ENCODE results near the gene SP140.

Gene SP140

DNA sequence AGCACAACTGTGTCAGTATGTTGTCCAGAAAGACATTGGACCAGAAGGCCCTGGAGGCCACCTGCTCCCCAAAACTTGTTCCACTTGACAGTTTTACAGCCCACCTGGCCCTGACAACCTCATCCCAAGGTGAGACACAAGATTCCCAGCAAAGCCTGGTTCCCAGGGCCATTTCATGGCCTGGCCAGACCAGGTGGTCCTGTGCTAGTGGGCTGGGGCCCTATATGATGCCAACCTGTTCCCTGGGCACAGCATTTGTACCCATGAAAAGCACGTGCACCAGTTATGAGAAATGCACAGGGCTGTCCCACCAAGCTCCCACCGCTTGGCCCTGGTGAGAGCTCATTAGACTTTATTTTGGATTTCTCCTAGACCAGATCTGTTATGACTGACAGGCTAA is 95.5 kb downstream of the SP140 start:
- Histone ChIP-seq H3K14ac (ENCODE audit: low read length) (no peak overlapping the region), H4K12ac (ENCODE audit: low read depth, low read length) (no peak overlapping the region), H3K4ac (ENCODE audit: low read depth, low read length) (no peak overlapping the region), H3K27ac (ENCODE audit: low read depth, low read length) (no peak overlapping the region), H4K91ac (ENCODE audit: low read depth, low read length) (no peak overlapping the region), H3K9me3 (ENCODE audit: insufficient read depth, low read depth, low read length) (peaks cover 15% of the 10 kb centered on the region), H2AFZ (ENCODE audit: insufficient read depth, low read length, poor library complexity) (no peak overlapping the region), H3K4me2 (ENCODE audit: low read length) (no peak overlapping the region), H3K23ac (ENCODE audit: low read length) (no peak overlapping the region), H3K79me2 (ENCODE audit: control insufficient read depth, insufficient read depth, low read length, poor library complexity) (no peaks in the 10 kb centered on the region), H2BK120ac (ENCODE audit: insufficient read depth, low read length, poor library complexity) (no peak overlapping the region), H3K79me1 (ENCODE audit: low read length) (no peaks in the 10 kb centered on the region), H2BK5ac (ENCODE audit: low read depth, low read length, poor library complexity) (no peak overlapping the region), H3K4me1 (ENCODE audit: control insufficient read depth in 1 of 2, insufficient read depth in 2 of 2, low read length in 2 of 2) (no peaks in the 10 kb centered on the region), H4K8ac (ENCODE audit: low read depth, low read length) (no peak overlapping the region), H3K9ac (ENCODE audit: low read length) (no peak overlapping the region), H2BK12ac (ENCODE audit: low read length) (no peak overlapping the region), H2AK5ac (ENCODE audit: low read length) (no peak overlapping the region), H3K36me3 (ENCODE audit: control insufficient read depth in 1 of 2, insufficient read depth in 2 of 2, low read length in 2 of 2) (no peaks in the 10 kb centered on the region), H3K4me3 (ENCODE audit: low read depth, low read length) (no peak overlapping the region), H3K27me3 (ENCODE audit: insufficient read depth, low read length) (no peaks in the 10 kb centered on the region), H3K18ac (ENCODE audit: low read length) (no peak overlapping the region)
- DNase-seq = no peak
- no CpG with 5 or more reads among the region's 2 CpGs for WGBS (ENCODE audit: extremely low coverage, insufficient coverage, insufficient read length)

DNA sequence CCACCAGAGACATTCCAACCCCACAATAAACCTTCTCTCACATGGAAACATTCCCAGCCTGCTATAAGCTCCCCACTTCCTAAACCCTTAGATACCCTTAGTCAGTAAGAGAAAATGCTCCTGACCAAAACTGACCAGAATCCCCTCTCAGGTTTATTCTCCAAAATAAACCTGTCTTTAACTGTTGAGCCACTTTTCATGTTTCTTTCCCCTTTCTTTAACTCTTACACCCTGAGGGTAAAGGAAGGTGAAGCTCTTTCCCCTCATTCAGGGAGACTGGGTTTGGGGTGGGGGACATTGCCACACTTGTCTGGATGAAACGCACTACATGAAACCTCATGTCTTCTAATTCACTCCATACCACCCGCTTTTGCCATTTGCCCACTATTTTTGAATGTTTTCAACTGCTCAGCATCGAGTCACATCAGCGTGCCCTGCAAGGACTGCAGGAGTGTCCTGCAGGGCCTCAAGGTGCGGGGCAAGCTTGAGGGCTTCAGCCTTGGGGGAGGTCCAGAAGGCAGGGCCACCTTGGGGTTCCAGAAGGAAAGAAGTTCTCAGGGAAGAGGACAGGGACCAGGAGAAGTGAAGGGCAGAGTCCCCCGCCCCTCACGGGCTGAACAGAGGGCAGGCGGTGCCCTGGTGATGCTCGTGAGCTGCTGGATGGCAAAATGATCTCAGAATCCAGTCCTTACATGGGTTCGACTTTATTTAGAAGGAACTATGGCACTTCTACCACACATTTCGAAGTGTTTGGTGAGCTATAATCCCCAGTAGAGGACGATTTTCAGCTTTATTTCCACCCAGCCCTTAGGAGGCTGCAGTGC is 97.2 kb downstream of the SP140 start:
- no CpG with 5 or more reads among the region's 12 CpGs for WGBS (ENCODE audit: extremely low coverage, insufficient coverage, insufficient read length)
- Histone ChIP-seq H3K36me3 (ENCODE audit: control insufficient read depth in 1 of 2, insufficient read depth in 2 of 2, low read length in 2 of 2) (no peaks in the 10 kb centered on the region), H3K9me3 (ENCODE audit: insufficient read depth, low read depth, low read length) (peaks cover 15% of the 10 kb centered on the region), H4K12ac (ENCODE audit: low read depth, low read length) (no peak overlapping the region), H3K79me2 (ENCODE audit: control insufficient read depth, insufficient read depth, low read length, poor library complexity) (no peaks in the 10 kb centered on the region), H2BK12ac (ENCODE audit: low read length) (no peak overlapping the region), H3K4me2 (ENCODE audit: low read length) (no peak overlapping the region), H2AFZ (ENCODE audit: insufficient read depth, low read length, poor library complexity) (no peak overlapping the region), H3K4me1 (ENCODE audit: control insufficient read depth in 1 of 2, insufficient read depth in 2 of 2, low read length in 2 of 2) (peaks cover 3 to 7% of the 10 kb centered on the region in 2 experiments), H3K79me1 (ENCODE audit: low read length) (peaks cover 2% of the 10 kb centered on the region), H3K9ac (ENCODE audit: low read length) (no peak overlapping the region), H3K4ac (ENCODE audit: low read depth, low read length) (no peak overlapping the region), H3K27me3 (ENCODE audit: insufficient read depth, low read length) (no peaks in the 10 kb centered on the region), H2AK5ac (ENCODE audit: low read length) (no peak overlapping the region), H3K23ac (ENCODE audit: low read length) (no peak overlapping the region), H3K14ac (ENCODE audit: low read length) (no peak overlapping the region), H4K91ac (ENCODE audit: low read depth, low read length) (no peak overlapping the region), H3K27ac (ENCODE audit: low read depth, low read length) (no peak overlapping the region), H2BK120ac (ENCODE audit: insufficient read depth, low read length, poor library complexity) (no peak overlapping the region), H2BK5ac (ENCODE audit: low read depth, low read length, poor library complexity) (no peak overlapping the region), H3K4me3 (ENCODE audit: low read depth, low read length) (no peak overlapping the region), H3K18ac (ENCODE audit: low read length) (no peak overlapping the region), H4K8ac (ENCODE audit: low read depth, low read length) (no peak overlapping the region)
- DNase-seq = no peak

DNA sequence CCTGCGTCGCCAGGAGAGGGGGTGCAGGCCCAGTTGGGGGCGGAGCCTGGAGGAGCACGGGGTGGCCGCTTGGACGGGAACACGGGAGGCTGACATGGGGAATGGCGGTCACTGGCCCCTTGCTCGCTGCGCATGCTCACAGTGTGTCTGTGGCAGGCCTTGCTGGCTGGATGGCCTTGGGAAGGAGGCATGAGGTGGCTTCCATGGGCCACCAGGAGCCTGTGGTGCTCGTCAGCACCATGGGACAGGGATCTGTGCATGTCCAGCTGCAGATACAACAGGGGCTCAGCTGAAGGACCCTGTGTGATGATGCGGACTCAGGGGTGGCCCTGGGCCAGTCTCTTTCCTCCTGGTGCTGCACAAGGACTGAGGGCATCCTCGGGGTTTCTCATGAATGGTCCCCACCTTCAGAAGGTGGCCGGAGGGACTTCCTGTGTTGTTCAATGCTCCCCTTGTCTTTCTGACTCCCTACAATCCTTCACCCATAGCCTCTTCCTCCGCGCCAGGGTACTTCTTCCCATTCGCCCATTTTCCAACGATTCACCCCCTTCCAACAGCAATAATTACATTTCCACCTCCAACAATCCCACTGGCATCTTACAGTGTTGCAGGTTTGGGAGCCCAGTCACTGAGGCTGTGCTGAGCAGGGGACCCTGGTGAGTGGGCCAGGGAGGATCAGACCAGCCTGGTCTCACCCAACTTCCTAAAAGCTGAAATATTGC is 98.0 kb downstream of the SP140 start:
- Histone ChIP-seq H3K27me3 (ENCODE audit: insufficient read depth, low read length) (no peaks in the 10 kb centered on the region), H2AK5ac (ENCODE audit: low read length) (no peak overlapping the region), H3K14ac (ENCODE audit: low read length) (no peak overlapping the region), H2BK5ac (ENCODE audit: low read depth, low read length, poor library complexity) (no peak overlapping the region), H3K9me3 (ENCODE audit: insufficient read depth, low read depth, low read length) (peaks cover 15% of the 10 kb centered on the region), H2BK12ac (ENCODE audit: low read length) (no peak overlapping the region), H3K9ac (ENCODE audit: low read length) (no peak overlapping the region), H4K12ac (ENCODE audit: low read depth, low read length) (no peak overlapping the region), H4K8ac (ENCODE audit: low read depth, low read length) (no peak overlapping the region), H4K91ac (ENCODE audit: low read depth, low read length) (no peak overlapping the region), H3K79me2 (ENCODE audit: control insufficient read depth, insufficient read depth, low read length, poor library complexity) (no peaks in the 10 kb centered on the region), H3K27ac (ENCODE audit: low read depth, low read length) (no peak overlapping the region), H3K4ac (ENCODE audit: low read depth, low read length) (no peak overlapping the region), H3K18ac (ENCODE audit: low read length) (no peak overlapping the region), H2AFZ (ENCODE audit: insufficient read depth, low read length, poor library complexity) (no peak overlapping the region), H3K4me3 (ENCODE audit: low read depth, low read length) (peak overlapping the region; percentile 8), H2BK120ac (ENCODE audit: insufficient read depth, low read length, poor library complexity) (no peak overlapping the region), H3K36me3 (ENCODE audit: control insufficient read depth in 1 of 2, insufficient read depth in 2 of 2, low read length in 2 of 2) (no peaks in the 10 kb centered on the region), H3K79me1 (ENCODE audit: low read length) (peaks cover 2% of the 10 kb centered on the region), H3K23ac (ENCODE audit: low read length) (no peak overlapping the region), H3K4me2 (ENCODE audit: low read length) (no peak overlapping the region), H3K4me1 (ENCODE audit: control insufficient read depth in 1 of 2, insufficient read depth in 2 of 2, low read length in 2 of 2) (peaks cover 3 to 7% of the 10 kb centered on the region in 2 experiments)
- no peak for DNase-seq
- 100% methylated on average over 4 of the region's 18 CpGs for WGBS (ENCODE audit: extremely low coverage, insufficient coverage, insufficient read length)

DNA sequence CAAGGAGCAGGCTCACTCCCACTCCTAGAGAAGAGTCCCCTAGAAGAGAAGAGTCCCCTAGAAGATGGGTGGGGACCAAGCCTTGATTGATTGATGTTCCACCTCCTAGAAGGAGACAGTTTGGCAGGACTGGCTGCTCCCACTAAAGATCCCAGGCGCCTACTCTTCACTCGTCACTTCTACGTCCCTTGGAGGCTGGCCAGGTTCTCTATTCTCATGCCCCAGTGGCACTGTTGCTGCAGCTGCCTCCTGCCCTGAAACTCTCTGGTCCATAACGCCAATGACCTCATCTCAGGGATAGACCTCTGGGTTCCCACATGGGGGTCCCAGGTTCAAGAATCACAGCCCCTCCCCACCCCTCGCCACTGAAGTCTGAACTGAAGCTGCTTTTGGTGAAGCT is 99.0 kb downstream of the SP140 start:
- Histone ChIP-seq H3K27ac (ENCODE audit: low read depth, low read length) (no peak overlapping the region), H2AFZ (ENCODE audit: insufficient read depth, low read length, poor library complexity) (no peak overlapping the region), H3K4ac (ENCODE audit: low read depth, low read length) (no peak overlapping the region), H3K14ac (ENCODE audit: low read length) (no peak overlapping the region), H3K27me3 (ENCODE audit: insufficient read depth, low read length) (no peaks in the 10 kb centered on the region), H2AK5ac (ENCODE audit: low read length) (no peak overlapping the region), H3K4me2 (ENCODE audit: low read length) (no peak overlapping the region), H4K12ac (ENCODE audit: low read depth, low read length) (no peak overlapping the region), H3K79me2 (ENCODE audit: control insufficient read depth, insufficient read depth, low read length, poor library complexity) (no peaks in the 10 kb centered on the region), H4K91ac (ENCODE audit: low read depth, low read length) (no peak overlapping the region), H3K18ac (ENCODE audit: low read length) (no peak overlapping the region), H3K23ac (ENCODE audit: low read length) (no peak overlapping the region), H3K9me3 (ENCODE audit: insufficient read depth, low read depth, low read length) (peaks cover 15% of the 10 kb centered on the region), H3K79me1 (ENCODE audit: low read length) (peaks cover 2% of the 10 kb centered on the region), H2BK5ac (ENCODE audit: low read depth, low read length, poor library complexity) (no peak overlapping the region), H4K8ac (ENCODE audit: low read depth, low read length) (no peak overlapping the region), H2BK12ac (ENCODE audit: low read length) (no peak overlapping the region), H3K4me1 (ENCODE audit: control insufficient read depth in 1 of 2, insufficient read depth in 2 of 2, low read length in 2 of 2) (peaks cover 3 to 7% of the 10 kb centered on the region in 2 experiments), H2BK120ac (ENCODE audit: insufficient read depth, low read length, poor library complexity) (no peak overlapping the region), H3K9ac (ENCODE audit: low read length) (no peak overlapping the region), H3K4me3 (ENCODE audit: low read depth, low read length) (no peak overlapping the region), H3K36me3 (ENCODE audit: control insufficient read depth in 1 of 2, insufficient read depth in 2 of 2, low read length in 2 of 2) (no peaks in the 10 kb centered on the region)
- no peak for DNase-seq
- WGBS (ENCODE audit: extremely low coverage, insufficient coverage, insufficient read length) = no CpG with 5 or more reads among the region's 5 CpGs

Data from trophoblast cell (in vitro differentiated cells and primary cell).